HepG2 (cell line): Measurements from ENCODE around the gene DGAT2. TPM values are rescaled to one million over a fixed set of nuclear protein-coding genes. Genes with fewer than 3 reads are reported as not detected.

Experiments used
- ARHGAP35 ChIP-seq: sonication (generic); formaldehyde crosslinking; IDR thresholded peaks from 2 replicates; pipeline ENCODE4 v1.9.0; 2022; ENCODE audit warnings: mild to moderate bottlenecking, inconsistent platforms, moderate library complexity, missing genetic modification reagents, borderline replicate concordance
- ARID2 ChIP-seq: sonication (generic); formaldehyde crosslinking; IDR thresholded peaks from 2 replicates; pipeline ENCODE4 v1.8.1; 2022; ENCODE audit warnings: mild to moderate bottlenecking, missing genetic modification reagents, borderline replicate concordance
- DBP ChIP-seq: sonication (generic); formaldehyde crosslinking; IDR thresholded peaks from 2 replicates; pipeline ENCODE4 v1.4.0; 2020; ENCODE audit warnings: missing genetic modification reagents; ENCODE audit errors: not compliant biosample characterization
- HOXA5 ChIP-seq: sonication (generic); formaldehyde crosslinking; IDR thresholded peaks from 2 replicates; pipeline ENCODE4 v1.4.0; 2020; ENCODE audit warnings: missing genetic modification reagents
- IKZF5 ChIP-seq: IDR thresholded peaks from 2 replicates; pipeline ENCODE4 v1.6.1; 2018; ENCODE audit warnings: missing genetic modification reagents, mild to moderate bottlenecking, missing compliant biosample characterization
- MLLT10 ChIP-seq: sonication (generic); formaldehyde crosslinking; IDR thresholded peaks from 2 replicates; pipeline ENCODE4 v1.4.0; 2020; ENCODE audit warnings: missing genetic modification reagents
- NFKB2 ChIP-seq: sonication (generic); formaldehyde crosslinking; IDR thresholded peaks from 2 replicates; pipeline ENCODE4 v1.4.0; 2020; ENCODE audit warnings: missing genetic modification reagents, borderline replicate concordance
- RBFOX2 ChIP-seq: fragments of 200-400 bp; formaldehyde crosslinking; IDR thresholded peaks from 2 replicates; pipeline ENCODE4 v1.6.1; 2017; ENCODE audit warnings: low read depth, mild to moderate bottlenecking, low read length
- RERE ChIP-seq: IDR thresholded peaks from 2 replicates; pipeline ENCODE4 v1.6.1; 2016; ENCODE audit warnings: low read depth, missing genetic modification reagents, missing compliant biosample characterization
- SP140L ChIP-seq: sonication (generic); formaldehyde crosslinking; IDR thresholded peaks from 2 replicates; pipeline ENCODE4 v1.4.0; 2020; ENCODE audit warnings: missing genetic modification reagents, borderline replicate concordance
- U2AF2 ChIP-seq: fragments of 200-400 bp; formaldehyde crosslinking; IDR thresholded peaks from 2 replicates; pipeline ENCODE4 v1.6.1; 2017; ENCODE audit warnings: low read depth, mild to moderate bottlenecking, low read length
- ZMAT5 ChIP-seq: sonication (generic); formaldehyde crosslinking; IDR thresholded peaks from 2 replicates; pipeline ENCODE4 v1.5.0; 2020; ENCODE audit warnings: mild to moderate bottlenecking, low read depth, missing genetic modification reagents, borderline replicate concordance
- ZNF281 ChIP-seq: sonication (generic); formaldehyde crosslinking; IDR thresholded peaks from 2 replicates; pipeline ENCODE4 v1.4.0; 2020; ENCODE audit warnings: missing genetic modification reagents, borderline replicate concordance
- ZNF460 ChIP-seq: sonication (generic); formaldehyde crosslinking; IDR thresholded peaks from 2 replicates; pipeline ENCODE4 v1.5.1; 2020; ENCODE audit warnings: missing genetic modification reagents, mild to moderate bottlenecking, borderline replicate concordance
- ZSCAN25 ChIP-seq: sonication (generic); formaldehyde crosslinking; IDR thresholded peaks from 2 replicates; pipeline ENCODE4 v1.8.0; 2022; ENCODE audit warnings: mild to moderate bottlenecking, missing genetic modification reagents
- polyA plus RNA-seq, 8 experiments: library from polyadenylated mRNA; depleted of rRNA in 3 of 8; stranded (reverse) in 7 of 8; unstranded in 1 of 8; fragments of >200 nt; fragmentation: Illumina TruSeq in 4 of 8; extraction: Trizol in 4 of 8; gene quantifications; 2 replicates each; pipeline versions ENCODE4 v1.2.1 to v1.2.3, GENCODE V29; 2011 to 2016; ENCODE audit warnings: low read depth in 4 of 8, missing spikeins in 1 of 8, mixed read lengths in 1 of 8; ENCODE audit not compliant: insufficient read depth in 1 of 8
- total RNA-seq, 5 experiments: library from RNA; depleted of rRNA; stranded (reverse); fragments of >200 nt; fragmentation: Illumina TruSeq; extraction: Trizol; gene quantifications; 2 replicates each; pipeline ENCODE4 v1.2.3, GENCODE V29; 2016; ENCODE audit warnings: low read depth in 1 of 5

Gene DGAT2
- total and polyA plus RNA-seq, 2 of the 13 experiments (the other 11 are each of a cell fraction or from before 2014, with no cell fraction given) = 39.0 to 65.6 TPM

GRCh38 chr11:75768112-75768908, at the start of gene DGAT2 (continued):
- TF ChIP-seq DBP (CRISPR knock-in tag) (peak; percentile 58), ZMAT5 (CRISPR knock-in tag) (no peak), ZSCAN25 (CRISPR knock-in tag) (peak; percentile 70; the same call in 1 of the 2 replicates), ZNF460 (no peak), ARHGAP35 (CRISPR knock-in tag) (0 out of 2 replicates have a peak, but pooled peaks have one; percentile 36), U2AF2 (no peak), ZNF281 (CRISPR knock-in tag) (no peak), IKZF5 (peak; percentile 64; the same call in 1 of the 2 replicates), ARID2 (CRISPR knock-in tag) (peak; percentile 90), SP140L (CRISPR knock-in tag) (no peak), MLLT10 (CRISPR knock-in tag) (no peak), NFKB2 (CRISPR knock-in tag) (peak; percentile 96), RBFOX2 (peak; percentile 84), HOXA5 (CRISPR knock-in tag) (peak; percentile 95), RERE (CRISPR knock-in tag) (0 out of 2 replicates have a peak, but pooled peaks have one; percentile 21)
